ENCODE data around the gene ALOXE3. TPM values are rescaled to one million over a fixed set of nuclear protein-coding genes. Genes with fewer than 3 reads are reported as not detected.

ALOXE3 gene
- total RNA-seq, 2 experiments from 2014 or later, result 0.09 TPM; not detected in 1

DNA sequence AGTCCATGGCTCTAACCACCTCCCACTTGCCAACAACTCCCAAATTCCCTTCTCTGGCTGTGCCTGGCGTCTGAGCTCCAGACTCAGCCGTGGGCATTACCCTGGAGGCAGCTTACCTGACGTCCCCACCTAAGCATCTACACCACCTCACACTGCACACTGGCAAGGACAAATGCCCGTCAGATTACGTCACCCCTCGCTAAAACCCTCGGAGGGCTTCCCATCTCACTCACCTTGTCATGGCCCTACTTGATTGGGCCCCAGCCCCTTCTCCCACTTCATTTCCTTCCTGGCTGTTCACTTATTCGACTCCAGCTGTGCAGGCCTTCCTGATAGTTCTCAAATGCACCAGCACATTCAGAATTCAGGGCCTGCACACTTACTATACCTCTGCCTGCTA lies 13.4 kb downstream of the ALOXE3 start:
- TF ChIP-seq, protein P1, sequence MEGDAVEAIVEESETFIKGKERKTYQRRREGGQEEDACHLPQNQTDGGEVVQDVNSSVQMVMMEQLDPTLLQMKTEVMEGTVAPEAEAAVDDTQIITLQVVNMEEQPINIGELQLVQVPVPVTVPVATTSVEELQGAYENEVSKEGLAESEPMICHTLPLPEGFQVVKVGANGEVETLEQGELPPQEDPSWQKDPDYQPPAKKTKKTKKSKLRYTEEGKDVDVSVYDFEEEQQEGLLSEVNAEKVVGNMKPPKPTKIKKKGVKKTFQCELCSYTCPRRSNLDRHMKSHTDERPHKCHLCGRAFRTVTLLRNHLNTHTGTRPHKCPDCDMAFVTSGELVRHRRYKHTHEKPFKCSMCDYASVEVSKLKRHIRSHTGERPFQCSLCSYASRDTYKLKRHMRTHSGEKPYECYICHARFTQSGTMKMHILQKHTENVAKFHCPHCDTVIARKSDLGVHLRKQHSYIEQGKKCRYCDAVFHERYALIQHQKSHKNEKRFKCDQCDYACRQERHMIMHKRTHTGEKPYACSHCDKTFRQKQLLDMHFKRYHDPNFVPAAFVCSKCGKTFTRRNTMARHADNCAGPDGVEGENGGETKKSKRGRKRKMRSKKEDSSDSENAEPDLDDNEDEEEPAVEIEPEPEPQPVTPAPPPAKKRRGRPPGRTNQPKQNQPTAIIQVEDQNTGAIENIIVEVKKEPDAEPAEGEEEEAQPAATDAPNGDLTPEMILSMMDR (IDR thresholded peaks at IDR 0.05), result no peak
- Mint-ChIP-seq H3K4me1 (ENCODE audit: low read depth) (no peaks in the 10 kb centered on the region), H3K4me3 (no peak overlapping the region), H3K36me3 (ENCODE audit: low read depth) (no peaks in the 10 kb centered on the region), H3K27me3 (peaks cover 1% of the 10 kb centered on the region), H3K27ac (no peak overlapping the region), H3K9me3 (no peaks in the 10 kb centered on the region)
- POLR2A ChIA-PET, result interaction anchor here (1.4 to 1.6 kb wide), 2 partner anchors 14 to 68 kb away, joined by 4 read pairs; no protein-coding TSS in a partner anchor
- CTCF ChIA-PET, result interaction anchor here (0.9 to 9.8 kb wide), 6 partner anchors 13 to 64 kb away, joined by 3 to 162 read pairs (median 17); partner anchors contain the start of gene ALOXE3
- intact Hi-C loops (cut with micrococcal nuclease), result no loop called here
- DNase-seq (no peak), ATAC-seq (no peak)

DNA sequence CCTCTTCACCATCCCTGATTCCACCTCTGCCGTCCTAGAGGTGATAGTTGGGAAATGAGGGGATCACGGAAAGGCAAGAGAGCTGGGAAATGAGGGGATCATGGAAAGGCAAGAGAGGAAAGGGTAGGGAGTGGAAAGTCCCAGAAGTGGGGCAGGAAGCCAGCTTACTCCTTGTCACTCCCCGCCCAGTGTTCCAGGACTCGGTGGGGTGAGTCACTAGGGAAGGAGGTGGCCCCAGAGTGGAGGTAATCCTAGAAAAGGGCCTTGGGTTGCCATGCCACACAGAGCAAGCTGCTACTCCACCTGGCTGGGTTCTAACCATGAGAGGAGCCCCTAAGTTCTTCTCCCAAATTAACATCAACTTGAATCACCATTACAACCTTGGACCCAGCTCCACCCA lies 14.8 kb downstream of the ALOXE3 start:
- ATAC-seq, result no peak
- TF ChIP-seq, protein P1 (IDR thresholded peaks at IDR 0.05), result no peak
- CTCF ChIA-PET, result interaction anchor here (1.4 to 9.8 kb wide), 6 partner anchors 12 to 198 kb away, joined by 4 to 162 read pairs (median 20); partner anchors contain the start of gene ALOXE3
- Mint-ChIP-seq H3K36me3 (ENCODE audit: low read depth) (no peaks in the 10 kb centered on the region), H3K4me1 (ENCODE audit: low read depth) (no peaks in the 10 kb centered on the region), H3K4me3 (no peak overlapping the region), H3K9me3 (no peaks in the 10 kb centered on the region), H3K27me3 (no peaks in the 10 kb centered on the region), H3K27ac (no peak overlapping the region)
- intact Hi-C loops (cut with micrococcal nuclease), result no loop called here
- no peak for DNase-seq
- POLR2A ChIA-PET, result interaction anchor here (1.4 kb wide), 1 partner anchor 16 kb away, joined by 4 read pairs; no protein-coding TSS in a partner anchor

DNA sequence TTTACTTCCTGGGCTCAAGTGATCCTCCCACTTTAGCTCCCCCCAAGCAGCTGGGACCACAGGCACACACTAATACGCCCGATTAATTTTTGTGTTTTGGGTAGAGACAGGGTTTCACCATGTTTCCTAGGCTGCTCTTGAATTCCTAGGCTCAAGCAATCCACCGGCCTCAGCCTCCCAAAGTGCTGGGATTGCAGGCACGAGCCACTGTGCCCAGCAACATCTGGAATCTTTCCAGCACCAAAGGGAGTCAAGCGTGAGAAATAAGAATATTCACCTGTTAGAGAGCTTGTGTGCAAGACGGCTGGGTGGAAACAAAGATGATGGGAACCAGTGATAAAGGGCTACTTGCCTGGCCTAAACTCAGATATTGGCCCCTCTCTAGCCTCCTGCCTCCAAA lies 16.6 kb downstream of the ALOXE3 start:
- ATAC-seq, result no peak
- no peaks in the 10 kb centered on the region for H3K36me3 Mint-ChIP-seq (ENCODE audit: low read depth)

DNA sequence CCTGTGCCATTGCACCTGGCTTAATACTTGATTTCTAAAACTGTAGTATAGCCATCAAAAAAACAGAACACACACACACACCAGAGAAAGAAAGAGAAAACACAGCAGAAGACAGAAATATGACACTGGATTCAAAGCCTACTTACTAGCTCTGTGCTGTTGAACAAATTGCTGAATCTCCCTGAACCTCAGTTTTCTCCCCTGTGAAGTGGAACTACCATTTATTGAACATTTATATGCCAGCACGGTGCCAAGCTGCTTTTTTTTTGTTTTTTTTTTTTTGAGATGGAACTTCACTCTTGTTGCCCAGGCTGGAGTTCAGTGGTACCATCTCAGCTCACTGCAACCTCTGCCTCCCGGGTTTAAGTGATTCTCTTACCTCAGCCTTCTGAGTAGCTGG lies 17.6 kb downstream of the ALOXE3 start:
- H3K27me3 Mint-ChIP-seq, result no peaks in the 10 kb centered on the region
- intact Hi-C loops (cut with micrococcal nuclease), result no loop called here
- ChIA-PET POLR2A (no interaction called here), CTCF (interaction anchor here (0.7 to 6.3 kb wide), 9 partner anchors 8 to 104 kb away, joined by 3 to 52 read pairs (median 14); partner anchors contain the start of gene ALOXE3)
- H3K9me3 Mint-ChIP-seq, result no peaks in the 10 kb centered on the region
- ATAC-seq, result no peak
- H3K4me1 Mint-ChIP-seq (ENCODE audit: low read depth), result no peaks in the 10 kb centered on the region
- no peaks in the 10 kb centered on the region for H3K36me3 Mint-ChIP-seq (ENCODE audit: low read depth)
- H3K27ac Mint-ChIP-seq, result no peak overlapping the region
- no peak overlapping the region for H3K4me3 Mint-ChIP-seq
- TF ChIP-seq, protein P1 (IDR thresholded peaks at IDR 0.05), result no peak
- no peak for DNase-seq

More for the DNA sequence above, 16.6 kb downstream of the ALOXE3 start:
- intact Hi-C loops (cut with micrococcal nuclease), result no loop called here
- ChIA-PET CTCF (interaction anchor here (1.3 to 6.3 kb wide), 5 partner anchors 9 to 41 kb away, joined by 3 to 52 read pairs (median 20); partner anchors contain the start of gene ALOXE3), POLR2A (no interaction called here)
- Mint-ChIP-seq H3K27ac (no peak overlapping the region), H3K27me3 (no peaks in the 10 kb centered on the region), H3K9me3 (no peaks in the 10 kb centered on the region), H3K4me1 (ENCODE audit: low read depth) (no peaks in the 10 kb centered on the region), H3K4me3 (no peak overlapping the region)
- no peak for DNase-seq
- TF ChIP-seq, protein P1 (IDR thresholded peaks at IDR 0.05), result no peak

DNA sequence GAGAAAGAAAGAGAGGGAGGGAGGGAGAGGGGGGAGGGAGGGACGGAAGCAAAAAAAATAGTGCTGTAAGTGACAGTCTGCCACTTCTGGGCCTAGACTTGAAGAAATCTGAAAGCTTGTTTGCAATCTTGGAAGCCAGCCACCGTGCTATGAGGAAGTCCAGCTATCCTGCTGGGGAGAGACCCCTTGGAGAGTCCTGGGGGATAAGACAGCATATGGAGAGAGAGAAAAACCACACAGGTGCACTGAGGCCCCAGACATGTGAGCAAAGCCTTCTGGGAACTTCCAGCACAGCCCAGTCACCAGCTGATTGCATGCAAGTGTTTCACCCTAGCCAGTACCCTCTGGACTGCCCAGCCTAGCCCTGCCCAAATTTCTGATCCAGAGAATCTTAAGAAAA lies 18.2 kb downstream of the ALOXE3 start:
- ChIA-PET POLR2A (no interaction called here), CTCF (interaction anchor here (1.2 to 6.3 kb wide), 6 partner anchors 10 to 42 kb away, joined by 3 to 52 read pairs (median 17); partner anchors contain the start of gene ALOXE3)
- no peaks in the 10 kb centered on the region for H3K36me3 Mint-ChIP-seq (ENCODE audit: low read depth)
- no peak for ATAC-seq
- DNase-seq, result no peak
- no peak overlapping the region for H3K4me3 Mint-ChIP-seq
- TF ChIP-seq, protein P1 (IDR thresholded peaks at IDR 0.05), result no peak
- H3K4me1 Mint-ChIP-seq (ENCODE audit: low read depth), result no peaks in the 10 kb centered on the region
- intact Hi-C loops (cut with micrococcal nuclease), result no loop called here
- no peak overlapping the region for H3K27ac Mint-ChIP-seq
- H3K27me3 Mint-ChIP-seq, result no peaks in the 10 kb centered on the region
- no peaks in the 10 kb centered on the region for H3K9me3 Mint-ChIP-seq
